ENCODE results near the gene TTYH2.

GRCh38 chr17:74267579-74267978 lies 54.2 kb downstream of the TTYH2 start:
- TF ChIP-seq CTCF (IDR thresholded peaks at IDR 0.05) (no peak), EP300 (IDR thresholded peaks at IDR 0.05) (no peak), POLR2A (IDR thresholded peaks at IDR 0.05) (no peak), POLR2AphosphoS5 (IDR thresholded peaks at IDR 0.05) (no peak)
